Skeletal muscle tissue (tissue), 4 donors: Measurements from ENCODE around the gene SLC35E1. TPM values are rescaled to one million over a fixed set of nuclear protein-coding genes. Genes with fewer than 3 reads are reported as not detected.
A peak's percentile ranks its signal among the peaks of the same experiment; 100 is the strongest.

Experiments
- H3K27ac ChIP-seq: one replicate; pipeline ENCODE4 v1.7.0; 2013; ENCODE audit warnings: mild to moderate bottlenecking, low read depth, low read length, inconsistent platforms
- H3K27me3 ChIP-seq, 3 donors: one replicate each; pipeline ENCODE4 v1.7.0; 2013; ENCODE audit warnings: low read length in 3 of 3; ENCODE audit not compliant: control insufficient read depth in 3 of 3, insufficient read depth in 3 of 3
- H3K36me3 ChIP-seq, 3 donors: one replicate each; pipeline ENCODE4 v1.7.0; 2013; ENCODE audit warnings: low read length in 3 of 3; ENCODE audit not compliant: control insufficient read depth in 3 of 3, insufficient read depth in 3 of 3
- H3K4me1 ChIP-seq, 3 donors: one replicate each; pipeline ENCODE4 v1.7.0; 2013; ENCODE audit warnings: low read length in 3 of 3, mild to moderate bottlenecking in 3 of 3; ENCODE audit not compliant: control insufficient read depth in 3 of 3, insufficient read depth in 3 of 3
- H3K4me3 ChIP-seq, 3 donors: one replicate each; pipeline ENCODE4 v1.7.0; 2013; ENCODE audit warnings: low read length in 3 of 3
- H3K9ac ChIP-seq, 3 donors: one replicate each; pipeline ENCODE4 v1.7.0; 2013; ENCODE audit warnings: low read length in 3 of 3, mild to moderate bottlenecking in 3 of 3, moderate library complexity in 2 of 3, low read depth in 1 of 3
- H3K9me3 ChIP-seq, 3 donors: one replicate each; pipeline ENCODE4 v1.7.0; 2013; ENCODE audit warnings: low read length in 3 of 3; ENCODE audit not compliant: control insufficient read depth in 3 of 3
- total RNA-seq: library from RNA; depleted of rRNA; stranded (reverse); fragments of >200 nt; gene quantifications from one replicate; pipeline ENCODE4 v1.2.3, GENCODE V29; 2014
- donor health status: Osteomylitis.

SLC35E1 gene
- total RNA-seq, 1 donor from 2014 or later = 16.2 TPM

- Histone ChIP-seq H3K4me3 (no peak overlapping the region), H3K9me3 (no peaks in the 10 kb centered on the region), H3K27me3 (no peaks in the 10 kb centered on the region), H3K27ac (no peak overlapping the region), H3K4me1 (peaks cover 0 to 2% (median 0%) of the 10 kb centered on the region in 3 donors), H3K9ac (no peak overlapping the region), H3K36me3 (peaks cover 71 to 86% (median 84%) of the 10 kb centered on the region in 3 donors)
These were observed 44.2 kb downstream of the SLC35E1 start for GRCh38 chr19:16527971-16528521.

GRCh38 chr19:16527334-16527935 is 44.8 kb downstream of the SLC35E1 start:
- H3K9ac ChIP-seq = no peak overlapping the region
- no peak overlapping the region for H3K27ac ChIP-seq
- peaks cover 71 to 86% (median 84%) of the 10 kb centered on the region in 3 donors for H3K36me3 ChIP-seq
- H3K4me3 ChIP-seq = no peak overlapping the region
- no peaks in the 10 kb centered on the region for H3K27me3 ChIP-seq
- H3K9me3 ChIP-seq = no peaks in the 10 kb centered on the region
- H3K4me1 ChIP-seq = peaks cover 0 to 2% (median 0%) of the 10 kb centered on the region in 3 donors

- Histone ChIP-seq H3K4me3 (no peak overlapping the region), H3K36me3 (peaks cover 69 to 81% (median 80%) of the 10 kb centered on the region in 3 donors), H3K9me3 (no peaks in the 10 kb centered on the region), H3K27me3 (no peaks in the 10 kb centered on the region), H3K27ac (no peak overlapping the region), H3K9ac (no peak overlapping the region), H3K4me1 (peaks cover 0 to 2% (median 0%) of the 10 kb centered on the region in 3 donors)
These were observed 46.3 kb downstream of the SLC35E1 start for GRCh38 chr19:16525751-16526481.

- Histone ChIP-seq H3K36me3 (peaks cover 69 to 81% (median 80%) of the 10 kb centered on the region in 3 donors), H3K9ac (no peak overlapping the region), H3K4me1 (peaks cover 0 to 2% (median 0%) of the 10 kb centered on the region in 3 donors), H3K27ac (no peak overlapping the region), H3K4me3 (no peak overlapping the region), H3K9me3 (no peaks in the 10 kb centered on the region), H3K27me3 (no peaks in the 10 kb centered on the region)
These were observed 47.1 kb downstream of the SLC35E1 start for GRCh38 chr19:16524991-16525734.

GRCh38 chr19:16522559-16523377 is 49.4 kb downstream of the SLC35E1 start:
- Histone ChIP-seq H3K27ac (no peak overlapping the region), H3K27me3 (no peaks in the 10 kb centered on the region), H3K9ac (peak overlapping the region in 1 of 3 donors; percentile 16), H3K4me3 (no peak overlapping the region), H3K4me1 (peaks cover 0 to 2% (median 0%) of the 10 kb centered on the region in 3 donors), H3K9me3 (no peaks in the 10 kb centered on the region), H3K36me3 (peaks cover 66 to 83% (median 81%) of the 10 kb centered on the region in 3 donors)

- Histone ChIP-seq H3K4me3 (no peak overlapping the region), H3K9me3 (no peaks in the 10 kb centered on the region), H3K27ac (no peak overlapping the region), H3K4me1 (peaks cover 0 to under 1% (median 0%) of the 10 kb centered on the region in 3 donors), H3K36me3 (peaks cover 66 to 83% (median 81%) of the 10 kb centered on the region in 3 donors), H3K27me3 (no peaks in the 10 kb centered on the region), H3K9ac (no peak overlapping the region)
These were observed 50.4 kb downstream of the SLC35E1 start for GRCh38 chr19:16521715-16522289.

- no peaks in the 10 kb centered on the region for H3K27me3 ChIP-seq
- H3K9ac ChIP-seq = no peak overlapping the region
- H3K4me3 ChIP-seq = no peak overlapping the region
- H3K36me3 ChIP-seq = peaks cover 64 to 82% (median 80%) of the 10 kb centered on the region in 3 donors
- no peak overlapping the region for H3K27ac ChIP-seq
- no peaks in the 10 kb centered on the region for H3K9me3 ChIP-seq
- H3K4me1 ChIP-seq = no peaks in the 10 kb centered on the region
These were observed 51.1 kb downstream of the SLC35E1 start for GRCh38 chr19:16520986-16521624.

- no peaks in the 10 kb centered on the region for H3K4me1 ChIP-seq
- peaks cover 62 to 76% (median 73%) of the 10 kb centered on the region in 3 donors for H3K36me3 ChIP-seq
- H3K27me3 ChIP-seq = no peaks in the 10 kb centered on the region
These were observed 51.9 kb downstream of the SLC35E1 start for GRCh38 chr19:16520074-16520973.

More at GRCh38 chr19:16520074-16520973, 51.9 kb downstream of the SLC35E1 start:
- H3K9ac ChIP-seq = no peak overlapping the region
- no peaks in the 10 kb centered on the region for H3K9me3 ChIP-seq
- H3K4me3 ChIP-seq = no peak overlapping the region
- H3K27ac ChIP-seq = no peak overlapping the region
